Right lobe of liver (tissue), 6 donors: ENCODE results near the gene WDR45. TPM values are rescaled to one million over a fixed set of nuclear protein-coding genes. Genes with fewer than 3 reads are reported as not detected.

Experiments
- ATAC-seq, 4 donors: fragments of 200-7000 bp; cut with Tn5 transposase; one replicate each; pipeline ENCODE4 v1.9.1; 2020; ENCODE audit warnings: mild to moderate bottlenecking in 4 of 4, moderate library complexity in 4 of 4
- DNase-seq, 3 donors: peaks; one replicate each; pipeline ENCODE4 v3.0.0-alpha.2; 2020
- H3K27ac ChIP-seq, 3 donors: fragments of 200-600 bp; one replicate each; pipeline ENCODE4 v1.8.0; 2022
- H3K27me3 ChIP-seq, 2 donors: fragments of 200-600 bp; one replicate each; pipeline ENCODE4 v1.8.0; 2022
- H3K36me3 ChIP-seq, 4 donors: fragments of 200-600 bp; sonication (generic) in 1 of 4; one replicate each; pipeline versions ENCODE4 v1.5.1 to v1.8.0; 2017 to 2022; ENCODE audit warnings: control low read depth in 1 of 4
- H3K4me1 ChIP-seq, 4 donors: fragments of 200-600 bp; sonication (generic) in 1 of 4; one replicate each; pipeline versions ENCODE4 v1.5.1 to v1.8.0; 2017 to 2022; ENCODE audit warnings: control low read depth in 1 of 4
- H3K4me3 ChIP-seq, 3 donors: fragments of 200-600 bp; one replicate each; pipeline ENCODE4 v1.8.0; 2022
- H3K9me3 ChIP-seq, 4 donors: fragments of 200-600 bp; sonication (generic) in 1 of 4; one replicate each; pipeline versions ENCODE4 v1.5.1 to v1.8.0; 2017 to 2022; ENCODE audit warnings: control low read depth in 1 of 4
- POLR2A ChIP-seq: fragments of 450-650 bp; IDR thresholded peaks from one replicate; pipeline ENCODE4 v1.6.1; 2017; ENCODE audit warnings: antibody characterized with exemption, mild to moderate bottlenecking
- WGBS: methylation state at CpG from one replicate; pipeline ENCODE4 v1.1.6; 2018; ENCODE audit warnings: low coverage, low lambda C conversion rate; ENCODE audit not compliant: insufficient coverage; ENCODE audit errors: missing lambda C conversion rate; 5-methylcytosine and 5-hydroxymethylcytosine counted together
- intact Hi-C, 2 donors: fragments of 100-400 bp; cut with DNase I; formaldehyde crosslinking; loops; one replicate each; pipeline versions ENCODE4 v1.11.2 to v1.14.1; 2022
- total RNA-seq, 6 experiments: library from RNA; depleted of rRNA in 2 of 6; stranded (reverse); fragments of >200 nt in 2 of 6; fragmentation: NEBNext Ultra II Directional in 3 of 6; extraction: Animal tissue kit (Norgen Biotek cat#: 25700) in 3 of 6; gene quantifications; one replicate each; pipeline versions ENCODE4 v1.1.0 to v1.2.4, GENCODE V29; 2016 to 2023
- TF ChIP-seq, protein P1 (sequence below), 4 donors: fragments of 200-600 bp in 3 of 4; fragments of 450-650 bp in 1 of 4; IDR thresholded peaks; one replicate each; pipeline versions ENCODE4 v1.5.1 to v1.8.0; 2016 to 2022; ENCODE audit warnings: antibody characterized with exemption in 4 of 4, mild to moderate bottlenecking in 2 of 4
- donor health status: DM: no; HTN: yes; CAD: no.
- donor health status: DM: no; HTN: no; CAD: no.
- donor health status: DM: no; HTN: no; CAD: no.
- donor health status: DM: no; HTN: yes; CAD: no.
- donor health status: DM: no; HTN: yes; CAD: no.

The WDR45 gene
- total RNA-seq, 6 experiments from 2014 or later = 31.8 to 65.2 (median 47.9) TPM

DNA sequence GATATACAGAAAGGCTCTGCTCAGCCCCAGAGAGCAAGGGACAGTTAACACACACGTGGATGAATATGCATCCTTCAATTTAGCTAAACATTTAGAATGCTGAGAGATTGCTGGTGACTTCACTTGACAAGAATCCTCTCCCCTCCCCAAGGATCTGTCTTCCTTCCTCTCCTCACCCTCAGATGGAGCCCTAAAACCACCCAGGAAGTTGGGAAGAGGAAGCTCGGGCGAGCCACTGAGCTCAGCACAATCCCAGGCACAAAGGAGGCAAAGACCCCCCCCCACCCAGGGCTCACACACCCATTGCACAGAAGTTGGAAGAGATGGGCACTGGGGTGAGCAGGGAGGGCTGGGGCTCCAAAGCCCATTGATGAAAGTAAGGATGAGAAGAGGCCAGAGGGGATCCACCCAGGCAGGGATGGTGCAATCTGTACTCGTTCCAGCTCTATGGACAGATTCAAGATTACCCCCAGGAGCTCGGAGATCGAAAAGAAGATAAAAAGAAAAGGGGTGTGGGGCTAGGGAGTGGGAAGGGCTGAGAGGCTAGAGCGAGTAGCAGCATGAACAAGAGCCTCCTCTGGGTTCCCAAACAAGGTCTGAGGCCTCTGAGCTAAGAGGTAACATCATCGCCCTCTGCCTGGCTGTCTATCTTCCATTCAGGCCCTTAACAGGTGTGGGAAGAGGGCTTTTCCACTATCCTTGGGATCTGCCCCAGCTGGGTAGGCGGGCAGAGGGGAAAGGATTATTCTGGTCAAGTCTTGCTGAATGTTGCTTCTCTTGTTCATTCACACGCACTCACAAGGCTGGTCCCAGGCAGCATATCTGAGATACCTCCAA is 37.7 kb downstream of the WDR45 start:
- DNase-seq = no peak
- ATAC-seq = no peak
- H3K36me3 ChIP-seq = peaks cover 0 to 21% (median under 1%) of the 10 kb centered on the region in 4 donors
- peaks cover 0 to 8% (median 0%) of the 10 kb centered on the region in 4 donors for H3K4me1 ChIP-seq
- peak overlapping the region; percentile 96 to 98 (median 97) for H3K27ac ChIP-seq
- intact Hi-C loops = no loop called here
- WGBS = 20% methylated on average over 9 of the region's 10 CpGs
- TF ChIP-seq, protein P1, sequence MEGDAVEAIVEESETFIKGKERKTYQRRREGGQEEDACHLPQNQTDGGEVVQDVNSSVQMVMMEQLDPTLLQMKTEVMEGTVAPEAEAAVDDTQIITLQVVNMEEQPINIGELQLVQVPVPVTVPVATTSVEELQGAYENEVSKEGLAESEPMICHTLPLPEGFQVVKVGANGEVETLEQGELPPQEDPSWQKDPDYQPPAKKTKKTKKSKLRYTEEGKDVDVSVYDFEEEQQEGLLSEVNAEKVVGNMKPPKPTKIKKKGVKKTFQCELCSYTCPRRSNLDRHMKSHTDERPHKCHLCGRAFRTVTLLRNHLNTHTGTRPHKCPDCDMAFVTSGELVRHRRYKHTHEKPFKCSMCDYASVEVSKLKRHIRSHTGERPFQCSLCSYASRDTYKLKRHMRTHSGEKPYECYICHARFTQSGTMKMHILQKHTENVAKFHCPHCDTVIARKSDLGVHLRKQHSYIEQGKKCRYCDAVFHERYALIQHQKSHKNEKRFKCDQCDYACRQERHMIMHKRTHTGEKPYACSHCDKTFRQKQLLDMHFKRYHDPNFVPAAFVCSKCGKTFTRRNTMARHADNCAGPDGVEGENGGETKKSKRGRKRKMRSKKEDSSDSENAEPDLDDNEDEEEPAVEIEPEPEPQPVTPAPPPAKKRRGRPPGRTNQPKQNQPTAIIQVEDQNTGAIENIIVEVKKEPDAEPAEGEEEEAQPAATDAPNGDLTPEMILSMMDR (IDR thresholded peaks at IDR 0.05) = no peak
- no peak for TF ChIP-seq POLR2A
- H3K27me3 ChIP-seq = no peaks in the 10 kb centered on the region
- H3K4me3 ChIP-seq = peak overlapping the region; percentile 68 to 70 (median 68)
- no peaks in the 10 kb centered on the region for H3K9me3 ChIP-seq

DNA sequence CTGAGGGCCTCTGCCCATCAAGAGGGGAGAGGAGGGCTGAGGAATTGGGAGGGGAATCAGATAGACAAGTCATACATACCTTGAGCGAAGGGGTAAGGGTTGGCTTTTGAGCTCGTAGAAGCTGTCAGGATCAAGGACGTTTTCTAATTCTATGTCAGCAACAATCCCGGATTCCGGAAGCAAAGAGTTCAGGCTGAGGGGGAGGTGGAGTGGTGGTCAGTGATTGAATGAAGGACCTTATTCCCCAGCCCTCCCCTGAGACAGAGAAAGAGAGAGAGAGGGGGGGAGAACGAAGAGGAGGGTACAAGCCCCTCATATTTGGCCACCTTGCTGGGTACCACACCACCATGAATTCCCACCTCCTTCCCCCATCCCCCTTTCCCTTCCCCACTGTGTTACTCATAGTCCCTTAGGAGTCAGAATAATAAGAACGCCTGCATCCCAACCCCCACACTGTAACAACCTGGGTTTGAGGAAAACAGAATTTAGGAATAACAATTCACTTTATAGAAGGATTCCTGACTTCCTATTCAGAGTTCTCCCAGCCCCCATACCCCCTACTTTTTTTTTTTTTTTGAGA is 39.2 kb downstream of the WDR45 start:
- peaks cover 0 to 28% (median 5%) of the 10 kb centered on the region in 4 donors for H3K36me3 ChIP-seq
- peaks cover 0 to 8% (median 0%) of the 10 kb centered on the region in 4 donors for H3K4me1 ChIP-seq
- H3K27ac ChIP-seq = peak overlapping the region; percentile 47 to 98 (median 63)
- peak overlapping the region; percentile 12 to 27 (median 16) for H3K4me3 ChIP-seq
- no peak for ATAC-seq
- WGBS = 27% methylated on average over 7 of the region's 7 CpGs
- TF ChIP-seq, protein P1 (IDR thresholded peaks at IDR 0.05) = no peak
- TF ChIP-seq POLR2A = no peak
- no peaks in the 10 kb centered on the region for H3K9me3 ChIP-seq
- no peaks in the 10 kb centered on the region for H3K27me3 ChIP-seq
- intact Hi-C loops = no loop called here
- no peak for DNase-seq

DNA sequence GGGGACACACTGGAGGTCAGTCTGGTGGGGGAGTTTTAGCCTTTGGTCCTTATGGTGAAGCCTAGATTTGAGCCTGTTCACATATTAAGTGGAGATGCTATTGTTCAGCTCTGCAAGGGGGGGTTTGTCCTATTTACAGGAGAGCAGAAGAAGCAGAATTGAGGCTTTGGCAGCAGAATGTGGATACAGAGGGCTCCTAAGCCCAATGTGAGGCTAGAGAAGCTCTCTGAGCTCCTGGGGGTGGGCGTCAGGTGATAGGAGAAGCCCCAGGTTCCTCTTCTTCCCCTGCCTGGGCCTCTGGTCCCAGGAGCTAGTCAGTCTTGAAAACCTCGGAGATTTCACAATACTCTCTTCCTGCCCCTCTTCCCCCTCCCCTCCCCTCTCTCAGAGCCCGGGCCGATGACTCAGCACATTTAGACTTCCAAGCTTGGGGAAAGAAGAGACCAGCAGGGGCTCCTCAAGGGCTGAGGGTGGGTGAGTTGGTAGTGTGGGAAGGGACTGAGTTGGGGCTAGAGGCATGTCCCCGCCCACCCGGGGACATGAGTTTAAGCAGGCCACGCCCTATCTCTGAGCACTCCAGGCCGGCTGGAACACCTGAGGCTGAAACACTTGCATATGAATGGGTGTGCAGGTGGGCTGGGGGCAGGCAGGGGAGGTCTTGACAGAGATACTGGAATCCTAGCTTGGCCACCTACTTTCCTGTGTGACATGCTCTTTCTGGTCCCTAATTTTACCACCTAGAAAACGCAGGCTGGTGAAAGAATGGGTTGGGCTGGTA is 39.9 kb downstream of the WDR45 start:
- WGBS = 15% methylated on average over 7 of the region's 9 CpGs
- intact Hi-C loops = no loop called here
- Histone ChIP-seq H3K4me1 (peaks cover 0 to 8% (median 0%) of the 10 kb centered on the region in 4 donors), H3K36me3 (peaks cover 0 to 29% (median 5%) of the 10 kb centered on the region in 4 donors), H3K27me3 (no peaks in the 10 kb centered on the region), H3K9me3 (no peaks in the 10 kb centered on the region), H3K27ac (peak overlapping the region; percentile 47 to 98 (median 63)), H3K4me3 (peak overlapping the region; percentile 12 to 27 (median 16))
- DNase-seq = peak; percentile 72 to 74 (median 72)
- peak; percentile 4 to 35 (median 24) for ATAC-seq
- TF ChIP-seq, protein P1 (IDR thresholded peaks at IDR 0.05) = no peak
- TF ChIP-seq POLR2A = no peak

DNA sequence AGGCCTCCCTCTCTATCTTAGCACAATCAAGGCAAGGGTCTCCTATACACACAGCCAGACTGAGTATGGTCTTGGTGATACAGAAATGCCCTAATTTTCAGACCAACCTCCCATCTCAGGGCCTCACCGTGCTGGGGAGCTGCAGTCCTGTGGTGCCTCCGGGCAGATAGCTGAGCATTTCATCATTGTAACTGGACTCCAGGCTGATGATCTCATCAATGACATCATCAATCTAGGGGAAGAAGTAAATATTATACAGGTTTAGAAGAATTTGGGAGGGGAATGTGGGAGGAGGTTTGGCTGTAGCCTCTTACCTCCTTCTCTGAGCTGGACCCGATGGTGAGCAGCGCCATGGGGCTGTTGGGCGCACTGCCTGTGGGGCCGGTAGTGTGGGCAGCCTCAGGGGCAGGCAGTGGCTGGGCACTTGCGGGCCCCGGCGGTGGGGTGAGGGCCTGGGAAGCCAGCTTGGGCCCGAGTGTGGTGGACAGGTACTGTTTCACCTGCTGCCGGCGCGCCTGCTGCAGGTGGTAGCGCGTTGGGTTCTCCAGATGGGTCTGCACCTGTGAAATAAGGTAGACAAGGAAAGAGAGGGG is 41.7 kb downstream of the WDR45 start:
- WGBS = 71% methylated on average over 3 of the region's 15 CpGs
- H3K4me3 ChIP-seq = no peak overlapping the region
- intact Hi-C loops = no loop called here
- DNase-seq = no peak
- H3K4me1 ChIP-seq = peaks cover 0 to 11% (median 0%) of the 10 kb centered on the region in 4 donors
- peaks cover 0 to 43% (median 11%) of the 10 kb centered on the region in 4 donors for H3K36me3 ChIP-seq
- peak overlapping the region in 1 of 3 donors; percentile 8 for H3K27ac ChIP-seq
- H3K27me3 ChIP-seq = no peaks in the 10 kb centered on the region
- H3K9me3 ChIP-seq = no peaks in the 10 kb centered on the region
- ATAC-seq = no peak
- no peak for TF ChIP-seq POLR2A
- TF ChIP-seq, protein P1 (IDR thresholded peaks at IDR 0.05) = no peak
